ENCODE results near the gene KDM2A. TPM values are rescaled to one million over a fixed set of nuclear protein-coding genes. Genes with fewer than 3 reads are reported as not detected.
A peak's percentile ranks its signal among the peaks of the same experiment; 100 is the strongest.
"Not testable (repeated sequence)": the region's sequence is repeated elsewhere in the genome, so short reads cannot be mapped to it uniquely, and the experiment has no call there.

KDM2A gene
- total RNA-seq, 2 experiments from 2014 or later: 87.1 to 95.9 TPM

- ChIA-PET CTCF (no interaction called here), POLR2A (interaction anchor here (1.3 kb wide), 1 partner anchor 120 kb away, joined by 3 read pairs; no protein-coding TSS in a partner anchor)
- Mint-ChIP-seq H3K27ac (peak overlapping the region; percentile 93), H3K9me3 (no peaks in the 10 kb centered on the region), H3K27me3 (peaks cover 5% of the 10 kb centered on the region), H3K4me3 (peak overlapping the region; percentile 98), H3K4me1 (peaks cover 29% of the 10 kb centered on the region), H3K36me3 (ENCODE audit: low read depth) (peaks cover 32% of the 10 kb centered on the region)
- DNase-seq: no peak
Observed at GRCh38 chr11:67120456-67120855, 1.4 kb downstream of the KDM2A start.

DNA sequence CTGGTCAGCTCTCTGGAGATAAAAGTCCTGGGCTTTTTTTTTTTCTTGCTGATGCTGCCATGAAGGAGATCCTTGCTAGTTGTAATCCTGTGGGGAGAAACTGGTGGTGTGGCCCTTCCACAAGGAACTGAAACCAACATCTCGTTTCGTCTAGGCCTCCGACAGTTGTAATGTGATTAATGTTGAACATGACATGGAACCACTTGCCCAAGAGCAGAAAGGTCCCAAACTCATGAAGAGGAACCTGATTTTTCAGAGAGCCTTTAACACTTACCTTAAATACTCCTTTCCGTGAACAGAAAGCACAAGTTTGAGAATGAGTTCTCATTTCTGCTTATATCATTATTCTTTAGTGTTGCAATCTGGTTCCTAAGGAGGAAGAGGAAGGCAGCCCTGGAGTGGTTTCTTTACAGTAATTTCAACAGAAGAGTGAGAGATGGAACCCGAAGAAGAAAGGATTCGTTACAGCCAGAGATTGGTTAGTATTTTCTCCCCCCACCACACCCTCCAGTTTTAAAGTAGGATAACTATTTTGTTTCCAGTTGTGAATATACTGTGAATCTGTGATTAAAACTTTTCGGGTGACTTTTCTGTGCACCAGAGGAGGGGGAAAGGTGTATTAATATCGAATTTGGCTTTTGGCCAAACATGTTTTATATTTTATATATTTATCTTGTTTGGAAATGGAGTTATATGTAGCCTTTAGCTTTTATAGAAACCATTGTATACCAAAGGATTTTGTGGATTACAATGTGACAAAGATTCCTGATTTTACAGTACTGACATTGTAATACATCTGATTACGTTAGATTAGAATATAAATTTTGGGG is 2.0 kb downstream of the KDM2A start:
- CTCF ChIA-PET: interaction anchor here (0.6 to 1.2 kb wide), 2 partner anchors 10 to 322 kb away, joined by 3 to 4 read pairs; no protein-coding TSS in a partner anchor
- Mint-ChIP-seq H3K36me3 (ENCODE audit: low read depth) (peaks cover 32% of the 10 kb centered on the region), H3K4me1 (peaks cover 29% of the 10 kb centered on the region), H3K27me3 (peaks cover 2% of the 10 kb centered on the region), H3K4me3 (peak overlapping the region; percentile 98), H3K9me3 (no peaks in the 10 kb centered on the region), H3K27ac (peak overlapping the region; percentile 93)
- DNase-seq: peak; percentile 22
- POLR2A ChIA-PET: interaction anchor here (1.3 kb wide), 1 partner anchor 119 kb away, joined by 3 read pairs; no protein-coding TSS in a partner anchor

GRCh38 chr11:67123801-67124200 is 4.7 kb downstream of the KDM2A start:
- POLR2A ChIA-PET, DNase-seq, H3K9me3 Mint-ChIP-seq, H3K4me3 Mint-ChIP-seq, H3K27me3 Mint-ChIP-seq, H3K27ac Mint-ChIP-seq, CTCF ChIA-PET: not testable (repeated sequence)
- Mint-ChIP-seq H3K4me1 (peaks cover 30% of the 10 kb centered on the region), H3K36me3 (ENCODE audit: low read depth) (peaks cover 39% of the 10 kb centered on the region)

- CTCF ChIA-PET: interaction anchor here (0.7 kb wide), 1 partner anchor 127 kb away, joined by 4 read pairs; no protein-coding TSS in a partner anchor
- POLR2A ChIA-PET: not testable (repeated sequence)
Observed at GRCh38 chr11:67126243-67126642, 7.2 kb downstream of the KDM2A start.

DNA sequence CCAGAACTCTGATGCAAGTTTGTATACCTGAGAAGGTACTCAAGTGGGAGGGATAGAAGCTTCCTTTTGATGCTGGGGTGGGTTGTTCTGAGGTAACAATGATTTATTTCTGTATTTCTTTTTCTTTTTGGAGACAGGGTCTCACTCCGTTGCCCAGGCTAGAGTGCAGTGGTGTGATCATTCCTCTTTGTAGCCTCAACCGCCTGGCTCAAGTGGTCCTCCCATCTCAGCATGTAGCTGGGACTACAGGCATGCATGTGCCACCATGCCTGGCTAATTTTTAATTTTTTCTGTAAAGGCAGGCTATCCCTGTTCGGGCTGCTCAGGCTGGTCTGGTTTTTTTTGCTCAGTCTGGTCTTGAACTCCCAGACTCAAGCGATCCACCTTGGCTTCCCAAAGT is 7.9 kb downstream of the KDM2A start:
- CTCF ChIA-PET: interaction anchor here (1.3 kb wide), 1 partner anchor 190 kb away, joined by 6 read pairs; no protein-coding TSS in a partner anchor
- DNase-seq: no peak
- H3K27ac Mint-ChIP-seq: no peak overlapping the region
- H3K27me3 Mint-ChIP-seq: no peaks in the 10 kb centered on the region
- POLR2A ChIA-PET: no interaction called here
- no peak overlapping the region for H3K4me3 Mint-ChIP-seq
- H3K9me3 Mint-ChIP-seq: no peaks in the 10 kb centered on the region
- H3K36me3 Mint-ChIP-seq (ENCODE audit: low read depth): peaks cover 31% of the 10 kb centered on the region
- H3K4me1 Mint-ChIP-seq: peaks cover 26% of the 10 kb centered on the region

More at GRCh38 chr11:67126243-67126642, 7.2 kb downstream of the KDM2A start:
- not testable (repeated sequence) for H3K27me3 Mint-ChIP-seq, H3K4me3 Mint-ChIP-seq, H3K9me3 Mint-ChIP-seq, DNase-seq, H3K27ac Mint-ChIP-seq
- Mint-ChIP-seq H3K4me1 (peaks cover 32% of the 10 kb centered on the region), H3K36me3 (ENCODE audit: low read depth) (peaks cover 31% of the 10 kb centered on the region)

DNA sequence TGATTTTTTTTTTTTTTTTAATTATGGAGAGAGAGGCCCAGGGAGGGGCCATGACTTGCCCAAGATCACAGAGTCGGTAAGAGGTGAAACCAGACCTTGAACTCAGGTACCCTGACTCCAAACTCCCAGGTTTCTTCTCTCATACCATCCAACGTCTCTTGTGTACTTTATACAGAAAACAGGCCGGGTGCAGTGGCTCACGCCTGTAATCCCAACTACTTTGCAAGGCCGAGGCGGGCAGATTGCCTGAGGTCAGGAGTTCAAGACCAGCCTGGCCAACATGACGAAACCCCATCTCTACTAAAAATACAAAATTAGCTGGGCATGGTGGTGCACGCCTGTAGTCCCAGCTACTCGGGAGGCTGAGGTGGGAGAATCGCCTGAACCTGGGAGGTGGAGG is 11.8 kb downstream of the KDM2A start:
- H3K27ac Mint-ChIP-seq, H3K4me3 Mint-ChIP-seq, DNase-seq, H3K9me3 Mint-ChIP-seq, H3K27me3 Mint-ChIP-seq: not testable (repeated sequence)
- H3K4me1 Mint-ChIP-seq: peaks cover 12% of the 10 kb centered on the region
- ChIA-PET CTCF (interaction anchor here (1.0 kb wide), 1 partner anchor 12 kb away, joined by 5 read pairs; the partner anchor contains the start of gene KDM2A), POLR2A (interaction anchor here (1.1 kb wide), 1 partner anchor 42 kb away, joined by 3 read pairs; no protein-coding TSS in a partner anchor)
- H3K36me3 Mint-ChIP-seq (ENCODE audit: low read depth): peaks cover 54% of the 10 kb centered on the region

GRCh38 chr11:67136156-67136555 is 17.1 kb downstream of the KDM2A start:
- Mint-ChIP-seq H3K4me3 (no peak overlapping the region), H3K4me1 (peaks cover 2% of the 10 kb centered on the region), H3K36me3 (ENCODE audit: low read depth) (peaks cover 72% of the 10 kb centered on the region), H3K27me3 (no peaks in the 10 kb centered on the region), H3K27ac (no peak overlapping the region), H3K9me3 (no peaks in the 10 kb centered on the region)
- DNase-seq: no peak
- CTCF ChIA-PET: interaction anchor here (1.4 kb wide), 1 partner anchor 56 kb away, joined by 3 read pairs; no protein-coding TSS in a partner anchor
- POLR2A ChIA-PET: no interaction called here

DNA sequence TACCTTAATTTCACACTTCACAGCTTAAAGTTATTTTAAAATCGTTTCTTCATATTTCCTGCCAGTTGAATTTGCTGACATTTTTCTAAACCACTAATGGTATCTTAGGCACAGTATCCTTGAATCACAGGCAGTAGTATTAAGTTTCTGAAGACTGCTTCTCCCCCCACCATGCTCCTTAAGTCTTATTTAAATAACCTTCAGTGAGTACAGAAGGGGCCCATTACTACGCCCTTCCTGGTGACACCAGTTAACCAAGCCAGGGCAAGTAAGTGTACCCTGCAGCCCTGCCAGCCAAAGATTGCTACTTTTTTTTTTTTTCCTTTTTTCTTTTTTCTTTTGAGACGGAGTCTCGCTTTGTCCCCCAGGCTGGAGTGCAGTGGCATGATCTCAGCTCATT is 19.9 kb downstream of the KDM2A start:
- Mint-ChIP-seq H3K9me3 (no peaks in the 10 kb centered on the region), H3K27me3 (no peaks in the 10 kb centered on the region), H3K36me3 (ENCODE audit: low read depth) (peaks cover 59% of the 10 kb centered on the region), H3K27ac (no peak overlapping the region), H3K4me3 (no peak overlapping the region), H3K4me1 (peaks cover 4% of the 10 kb centered on the region)
- DNase-seq: no peak
- ChIA-PET CTCF (no interaction called here), POLR2A (interaction anchor here (1.4 kb wide), 1 partner anchor 28 kb away, joined by 3 read pairs; no protein-coding TSS in a partner anchor)

DNA sequence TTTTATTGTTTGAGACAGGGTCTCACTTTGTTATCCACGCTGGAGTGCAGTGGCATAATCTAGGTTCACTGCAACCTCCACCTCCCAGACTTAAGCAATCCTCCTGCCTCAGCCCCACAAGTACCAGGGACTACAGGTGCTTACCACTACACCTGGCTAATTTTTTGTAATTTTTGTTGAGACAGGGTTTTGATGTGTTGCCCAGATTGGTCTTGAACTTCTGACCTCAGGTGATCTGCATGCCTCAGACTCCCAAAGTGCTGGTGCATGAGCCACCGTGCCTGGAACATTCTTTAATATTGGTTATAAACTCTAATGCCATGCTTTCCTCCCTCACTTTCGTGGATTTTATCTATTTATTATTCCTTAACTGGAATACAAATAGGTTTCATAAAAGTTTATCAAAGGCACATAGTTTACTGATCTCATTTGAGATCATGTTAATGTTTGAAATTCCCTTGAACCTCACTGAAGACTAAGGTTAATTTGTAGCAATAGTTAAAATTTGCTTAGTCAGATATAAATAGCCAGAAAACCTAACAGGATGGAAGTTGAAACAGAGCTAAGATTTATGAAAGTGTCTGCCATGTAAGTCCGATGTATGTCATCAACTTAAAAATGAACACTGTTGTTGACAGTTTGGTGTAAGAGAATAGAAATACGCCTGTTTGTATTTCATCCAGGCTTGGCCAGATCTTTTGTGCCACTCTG is 27.6 kb downstream of the KDM2A start:
- Mint-ChIP-seq H3K4me1 (peaks cover 5% of the 10 kb centered on the region), H3K27ac (no peak overlapping the region), H3K9me3 (no peaks in the 10 kb centered on the region), H3K27me3 (no peaks in the 10 kb centered on the region), H3K4me3 (no peak overlapping the region), H3K36me3 (ENCODE audit: low read depth) (peaks cover 29% of the 10 kb centered on the region)
- ChIA-PET CTCF (no interaction called here), POLR2A (interaction anchor here (1.3 kb wide), 1 partner anchor 10 kb away, joined by 4 read pairs; no protein-coding TSS in a partner anchor)
- DNase-seq: no peak

GRCh38 chr11:67153971-67154370 is 34.9 kb downstream of the KDM2A start:
- CTCF ChIA-PET: interaction anchor here (0.7 kb wide), 1 partner anchor 691 kb away, joined by 4 read pairs; no protein-coding TSS in a partner anchor

DNA sequence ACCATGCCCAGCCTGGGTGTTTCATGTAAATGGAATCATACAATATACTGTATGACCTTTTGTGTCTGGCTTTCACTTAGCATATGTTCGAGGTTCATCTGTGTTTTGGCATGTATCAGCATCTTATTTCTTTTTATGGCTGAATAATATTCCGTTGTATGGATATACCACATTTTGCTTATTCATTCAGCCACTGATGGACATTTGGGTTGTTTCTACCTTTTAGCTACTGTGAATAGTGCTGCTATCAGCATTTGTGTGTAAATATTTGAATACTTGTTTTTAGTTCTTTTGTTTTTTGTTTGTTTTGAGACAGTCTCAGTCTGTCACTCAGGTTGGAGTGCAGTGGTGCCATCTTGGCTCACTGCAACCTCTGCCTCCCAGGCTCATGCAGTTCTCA is 35.7 kb downstream of the KDM2A start:
- no peak for DNase-seq
- H3K4me3 Mint-ChIP-seq: no peak overlapping the region
- H3K27me3 Mint-ChIP-seq: no peaks in the 10 kb centered on the region
- ChIA-PET CTCF (no interaction called here), POLR2A (no interaction called here)
- H3K36me3 Mint-ChIP-seq (ENCODE audit: low read depth): peaks cover 20% of the 10 kb centered on the region
- no peaks in the 10 kb centered on the region for H3K9me3 Mint-ChIP-seq
- H3K27ac Mint-ChIP-seq: no peak overlapping the region
- H3K4me1 Mint-ChIP-seq: peaks cover 3% of the 10 kb centered on the region

More at GRCh38 chr11:67153971-67154370, 34.9 kb downstream of the KDM2A start:
- no peak overlapping the region for H3K4me3 Mint-ChIP-seq
- H3K4me1 Mint-ChIP-seq: peaks cover 3% of the 10 kb centered on the region
- H3K9me3 Mint-ChIP-seq: no peaks in the 10 kb centered on the region
- no peak for DNase-seq
- no peaks in the 10 kb centered on the region for H3K27me3 Mint-ChIP-seq
- POLR2A ChIA-PET: no interaction called here
- H3K27ac Mint-ChIP-seq: no peak overlapping the region
- peaks cover 21% of the 10 kb centered on the region for H3K36me3 Mint-ChIP-seq (ENCODE audit: low read depth)

DNA sequence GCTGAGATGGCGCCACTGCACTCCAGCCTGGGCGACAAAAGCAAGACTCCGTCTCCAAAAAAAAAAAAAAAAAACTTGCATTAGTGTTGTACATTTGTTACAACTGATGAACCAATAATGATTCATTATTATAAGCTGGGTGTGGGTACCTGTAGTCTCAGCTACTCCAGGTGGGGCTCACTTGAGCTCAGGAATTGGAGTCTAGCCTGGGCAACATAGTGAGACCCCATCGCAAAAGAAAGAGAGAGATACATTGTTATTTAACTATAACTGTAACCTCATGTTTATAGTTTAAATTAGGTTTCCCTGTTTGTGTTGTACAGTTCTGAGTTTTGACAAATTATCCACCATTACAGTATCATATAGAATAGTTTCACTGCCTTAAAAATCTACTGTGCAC is 38.6 kb downstream of the KDM2A start:
- DNase-seq: no peak
- POLR2A ChIA-PET: interaction anchor here (1.0 to 1.2 kb wide), 2 partner anchors 9 to 10 kb away, joined by 3 to 4 read pairs; no protein-coding TSS in a partner anchor
- CTCF ChIA-PET: interaction anchor here (0.7 to 1.3 kb wide), 5 partner anchors 9 to 134 kb away, joined by 3 to 4 read pairs (median 3); no protein-coding TSS in a partner anchor
- H3K4me1 Mint-ChIP-seq: peaks cover 17% of the 10 kb centered on the region
- H3K27me3 Mint-ChIP-seq: no peaks in the 10 kb centered on the region
- no peaks in the 10 kb centered on the region for H3K9me3 Mint-ChIP-seq
- H3K4me3 Mint-ChIP-seq: no peak overlapping the region
- H3K36me3 Mint-ChIP-seq (ENCODE audit: low read depth): peaks cover 11% of the 10 kb centered on the region
- no peak overlapping the region for H3K27ac Mint-ChIP-seq

DNA sequence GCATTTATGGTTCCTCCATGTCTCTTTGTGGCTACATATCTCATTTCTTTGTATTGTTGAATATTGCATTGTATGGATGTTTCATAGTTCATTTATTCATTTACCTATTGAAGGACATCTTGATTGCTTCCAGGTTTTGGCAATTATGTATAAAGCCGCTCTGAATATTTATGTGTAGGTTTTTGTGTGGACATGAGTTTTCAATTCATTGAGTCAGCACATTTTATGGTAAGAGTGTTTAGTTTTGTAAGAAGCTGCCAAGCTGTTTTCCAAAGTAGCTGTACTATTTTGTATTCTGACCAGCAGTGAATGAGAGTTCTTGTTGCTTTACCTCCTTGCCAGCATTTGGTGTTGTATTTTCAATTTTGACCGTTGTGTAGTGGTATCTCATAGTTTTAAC is 39.2 kb downstream of the KDM2A start:
- CTCF ChIA-PET: interaction anchor here (0.7 to 1.3 kb wide), 2 partner anchors 9 to 77 kb away, joined by 3 read pairs; no protein-coding TSS in a partner anchor
- H3K4me3 Mint-ChIP-seq: no peak overlapping the region

More for the DNA sequence above, 39.2 kb downstream of the KDM2A start:
- Mint-ChIP-seq H3K9me3 (no peaks in the 10 kb centered on the region), H3K4me1 (peaks cover 20% of the 10 kb centered on the region), H3K27me3 (no peaks in the 10 kb centered on the region), H3K27ac (no peak overlapping the region), H3K36me3 (ENCODE audit: low read depth) (peaks cover 11% of the 10 kb centered on the region)
- no peak for DNase-seq
- POLR2A ChIA-PET: interaction anchor here (1.0 kb wide), 1 partner anchor 10 kb away, joined by 3 read pairs; no protein-coding TSS in a partner anchor

Data from activated CD4-positive, alpha-beta memory T cell treated with anti-CD3 and anti-CD28 coated beads, Interleukin-2, amount 10 ng/mL, durations not matched to agents 7 days and 5 days (primary cell).